GM18867 (cell line): Measurements from ENCODE around the gene SRXN1.

Source experiments
- ATAC-seq: cut with Tn5 transposase; IDR thresholded peaks from one replicate; pipeline ENCODE4 v1.9.1; 2021; ENCODE audit warnings: mild to moderate bottlenecking, moderate library complexity; ENCODE audit not compliant: unreplicated experiment

Gene SRXN1

GRCh38 chr20:609371-609964 is 43.5 kb downstream of the SRXN1 start:
- no peak for ATAC-seq

DNA sequence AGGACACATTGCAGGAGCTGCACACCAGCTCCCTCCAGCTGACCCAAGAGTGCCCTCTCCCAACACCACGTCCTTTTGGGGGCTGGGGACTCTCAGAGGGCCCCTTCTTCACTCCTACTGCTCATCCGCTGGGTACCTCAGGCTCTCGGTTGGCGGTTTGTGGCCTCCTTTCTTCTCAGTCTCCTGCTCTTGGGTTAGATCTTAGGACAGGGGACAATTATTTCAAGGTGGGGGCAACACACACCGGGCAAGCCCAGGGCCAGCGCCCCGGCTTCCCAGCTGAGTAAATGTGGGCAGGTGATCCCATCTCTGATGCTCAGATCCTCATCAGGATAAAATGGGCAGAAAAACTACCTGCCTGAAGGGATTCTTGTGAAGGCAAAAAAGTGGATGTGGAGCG is 44.0 kb downstream of the SRXN1 start:
- no peak for ATAC-seq

- ATAC-seq = no peak
Observed at GRCh38 chr20:607476-607875, 45.5 kb downstream of the SRXN1 start.

DNA sequence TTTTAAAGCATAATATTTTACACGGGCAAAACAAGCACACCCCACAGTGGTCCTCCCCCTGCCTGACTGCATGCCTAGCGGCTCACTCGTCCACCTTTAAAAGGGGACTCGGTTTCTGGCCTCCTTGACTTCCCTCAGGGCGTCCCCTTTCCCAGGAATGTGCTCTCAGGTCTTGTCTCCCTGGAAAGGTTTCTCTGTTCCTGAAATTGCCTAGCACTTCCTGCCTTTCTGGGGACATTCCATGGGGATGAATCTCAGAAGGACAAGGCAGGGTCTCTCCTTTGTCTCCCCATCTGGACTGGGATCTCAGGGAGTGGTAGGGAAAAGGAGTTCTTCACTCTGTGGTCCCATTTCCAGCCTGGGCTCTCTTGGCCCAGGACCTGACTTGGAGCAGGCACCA is 47.8 kb downstream of the SRXN1 start:
- ATAC-seq = no peak

GRCh38 chr20:603116-603640 is 49.8 kb downstream of the SRXN1 start:
- no peak for ATAC-seq

DNA sequence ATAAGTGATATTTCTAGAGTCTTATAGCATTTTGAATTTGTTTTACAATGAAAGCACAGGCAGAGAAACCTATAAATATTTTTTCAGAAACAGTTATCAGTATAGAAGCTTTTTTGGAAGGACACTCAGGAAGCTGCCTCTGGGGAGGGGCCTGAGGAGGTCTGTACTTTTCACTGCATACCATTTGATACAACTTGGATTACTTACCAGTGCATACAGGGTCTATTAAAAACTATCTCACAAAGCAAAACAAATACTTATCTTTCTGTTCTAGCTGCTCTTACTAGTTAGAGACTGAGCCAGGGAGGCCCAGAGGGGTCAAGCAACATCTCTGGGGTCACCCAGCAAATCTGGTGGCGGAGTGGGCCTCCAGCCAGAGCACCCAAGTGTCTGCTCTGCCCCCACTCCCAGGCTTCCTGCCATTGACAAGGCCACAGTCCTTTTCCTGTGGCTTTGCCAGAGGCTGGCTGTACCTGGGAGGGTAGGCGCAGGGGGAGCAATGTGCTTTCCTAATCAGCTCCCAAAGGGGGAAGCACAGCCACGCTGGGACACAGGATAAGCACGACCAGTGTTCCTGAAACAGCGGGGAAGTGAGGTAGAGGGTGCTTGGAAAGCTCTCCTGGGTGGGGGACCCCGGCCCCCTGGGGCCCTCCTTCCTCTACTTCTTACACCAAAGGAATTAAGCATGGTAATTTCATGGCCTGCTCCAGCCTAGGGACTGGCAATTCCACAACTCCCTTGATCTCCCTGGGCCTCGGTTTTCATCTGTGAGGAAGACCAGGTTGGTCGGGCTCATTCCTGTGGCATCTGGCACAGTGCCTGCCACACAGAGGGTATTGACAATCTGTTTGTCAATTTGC is 50.7 kb downstream of the SRXN1 start:
- ATAC-seq = no peak

DNA sequence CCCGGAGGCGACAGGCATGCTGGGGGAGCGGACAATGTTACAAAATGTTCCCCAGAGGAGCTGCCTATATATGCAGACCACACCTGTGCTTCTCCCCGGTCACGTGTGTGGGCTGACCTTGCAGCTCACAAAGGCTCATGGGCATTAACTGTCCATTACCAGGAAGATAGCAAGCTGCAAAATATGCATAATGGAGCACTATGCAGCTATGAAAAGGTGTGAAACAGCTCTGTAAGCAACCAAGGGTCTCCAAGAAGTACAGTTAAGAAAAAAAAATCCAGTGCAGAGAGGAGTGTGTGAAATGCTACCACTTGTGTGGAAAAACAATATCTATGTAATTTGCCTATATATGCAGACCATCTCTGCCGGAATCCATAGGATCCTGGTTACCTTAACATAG is 52.3 kb downstream of the SRXN1 start:
- ATAC-seq = no peak

- ATAC-seq = no peak
Observed at GRCh38 chr20:600141-600540, 52.9 kb downstream of the SRXN1 start.

DNA sequence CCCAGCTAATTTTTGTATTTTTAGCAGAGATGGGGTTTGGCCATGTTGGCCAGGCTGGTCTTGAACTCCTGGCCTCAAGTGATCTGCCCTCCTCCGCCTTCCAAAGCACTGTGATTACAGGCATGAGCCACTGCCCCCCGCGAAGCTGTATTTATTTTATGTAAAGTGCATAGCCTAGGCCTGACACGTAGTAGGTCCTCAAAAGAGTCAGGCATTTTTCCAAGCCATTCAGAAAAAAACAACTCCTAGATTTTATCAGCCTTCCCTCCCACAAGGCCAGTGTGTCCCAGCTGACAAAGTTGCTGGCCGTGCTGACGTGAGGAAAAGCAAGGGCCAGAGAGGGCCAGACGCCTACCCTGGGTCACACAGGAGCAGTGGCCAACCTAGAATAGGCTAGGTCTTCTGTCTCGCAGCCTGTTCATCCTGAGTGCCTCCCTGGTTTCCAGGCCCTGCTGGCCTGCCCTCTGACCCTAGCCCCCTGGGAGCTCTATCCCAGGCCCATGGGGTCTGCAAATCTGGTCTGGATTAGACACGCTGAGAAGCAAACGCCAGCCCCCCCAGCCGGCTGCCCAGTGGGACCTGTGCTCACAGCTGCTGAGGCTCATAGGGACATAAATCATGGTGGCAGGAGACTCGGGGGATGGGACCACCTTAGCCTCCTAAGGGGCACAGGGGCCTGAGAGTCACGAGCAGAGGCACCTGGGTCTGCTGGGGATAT is 54.7 kb downstream of the SRXN1 start:
- no peak for ATAC-seq

DNA sequence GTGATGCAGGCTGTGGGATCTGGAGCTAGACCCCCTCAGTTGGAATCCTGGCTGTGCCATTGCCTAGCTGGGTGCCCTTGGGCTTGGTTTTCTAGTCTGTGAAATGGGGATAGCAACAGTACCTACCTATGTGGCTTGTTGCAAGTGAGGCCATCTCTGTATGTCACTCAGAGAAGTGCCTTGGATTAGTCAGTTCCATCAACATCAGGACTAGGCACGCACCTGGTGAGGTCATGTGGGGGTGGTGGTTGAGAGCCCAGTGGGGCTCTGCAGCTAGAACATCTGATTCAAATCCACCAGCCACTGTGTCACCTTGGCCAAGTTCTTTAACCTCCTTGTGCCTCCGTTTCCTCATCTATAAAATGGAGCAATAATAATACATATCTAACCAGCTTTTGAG is 55.4 kb downstream of the SRXN1 start:
- ATAC-seq = no peak
